ENCODE measurements around the gene MAPK10.

- TF ChIP-seq CTCF (tag by site-specific recombination; IDR thresholded peaks at IDR 0.05): no peak
- no peak for TF ChIP-seq REST (tag by site-specific recombination; IDR thresholded peaks at IDR 0.05)
- no peak for TF ChIP-seq BCL11A (tag by site-specific recombination; IDR thresholded peaks at IDR 0.05; ENCODE audit: low read depth)
- no peak for TF ChIP-seq ZNF830 (tag by site-specific recombination; IDR thresholded peaks at IDR 0.05; ENCODE audit: low read depth)
- no peak for TF ChIP-seq OSR2 (tag by site-specific recombination; IDR thresholded peaks at IDR 0.05)
- TF ChIP-seq, protein P1, sequence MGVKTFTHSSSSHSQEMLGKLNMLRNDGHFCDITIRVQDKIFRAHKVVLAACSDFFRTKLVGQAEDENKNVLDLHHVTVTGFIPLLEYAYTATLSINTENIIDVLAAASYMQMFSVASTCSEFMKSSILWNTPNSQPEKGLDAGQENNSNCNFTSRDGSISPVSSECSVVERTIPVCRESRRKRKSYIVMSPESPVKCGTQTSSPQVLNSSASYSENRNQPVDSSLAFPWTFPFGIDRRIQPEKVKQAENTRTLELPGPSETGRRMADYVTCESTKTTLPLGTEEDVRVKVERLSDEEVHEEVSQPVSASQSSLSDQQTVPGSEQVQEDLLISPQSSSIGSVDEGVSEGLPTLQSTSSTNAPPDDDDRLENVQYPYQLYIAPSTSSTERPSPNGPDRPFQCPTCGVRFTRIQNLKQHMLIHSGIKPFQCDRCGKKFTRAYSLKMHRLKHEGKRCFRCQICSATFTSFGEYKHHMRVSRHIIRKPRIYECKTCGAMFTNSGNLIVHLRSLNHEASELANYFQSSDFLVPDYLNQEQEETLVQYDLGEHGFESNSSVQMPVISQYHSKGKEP (tag by site-specific recombination; IDR thresholded peaks at IDR 0.05): no peak
- TF ChIP-seq KLF8 (tag by site-specific recombination; IDR thresholded peaks at IDR 0.05): no peak
- TF ChIP-seq ZBTB10 (tag by site-specific recombination; IDR thresholded peaks at IDR 0.05): no peak
- no peak for TF ChIP-seq YY1 (tag by site-specific recombination; IDR thresholded peaks at IDR 0.05)
- TF ChIP-seq ZNF302 (tag by site-specific recombination; IDR thresholded peaks at IDR 0.05; ENCODE audit: low read depth): no peak
Observed at GRCh38 chr4:85970535-85970934, 389.3 kb downstream of the MAPK10 start.

All from HEK293 (cell line).